Fibroblast of lung (primary cell): ENCODE measurements around the gene SETBP1. TPM values are rescaled to one million over a fixed set of nuclear protein-coding genes. Genes with fewer than 3 reads are reported as not detected.

Source experiments
- DNase-seq, 2 donors: peaks; one replicate each; pipeline versions ENCODE4 v3.0.0 to v3.0.0-alpha.2; 2010; ENCODE audit warnings: low read depth in 2 of 2
- H2AFZ ChIP-seq: 2 replicates; pipeline ENCODE4 v1.5.1; 2012; ENCODE audit warnings: low read length, control low read depth, inconsistent platforms
- H3K27ac ChIP-seq: 2 replicates; pipeline ENCODE4 v1.5.1; 2011; ENCODE audit warnings: low read length, control low read depth; ENCODE audit not compliant: insufficient read depth
- H3K27me3 ChIP-seq: 2 replicates; pipeline ENCODE4 v1.5.1; 2011; ENCODE audit warnings: mild to moderate bottlenecking, low read length; ENCODE audit not compliant: control insufficient read depth, insufficient read depth
- H3K36me3 ChIP-seq: 2 replicates; pipeline ENCODE4 v1.5.1; 2011; ENCODE audit warnings: low read length; ENCODE audit not compliant: control insufficient read depth, insufficient read depth
- H3K4me1 ChIP-seq: 2 replicates; pipeline ENCODE4 v1.5.1; 2011; ENCODE audit warnings: low read length; ENCODE audit not compliant: control insufficient read depth, insufficient read depth; ENCODE audit errors: extremely low read depth
- H3K4me2 ChIP-seq: 2 replicates; pipeline ENCODE4 v1.5.1; 2011; ENCODE audit warnings: low read length, control low read depth; ENCODE audit not compliant: insufficient read depth; ENCODE audit errors: extremely low read depth
- H3K4me3 ChIP-seq, 4 experiments: fragments of 200-600 bp in 1 of 4; sonication (generic) in 1 of 4; replicated peaks in 1 of 4; 2 replicates each; pipeline ENCODE4 v1.5.1; 2011 to 2016; ENCODE audit warnings: low read length in 4 of 4, low read depth in 3 of 4, mild to moderate bottlenecking in 3 of 4, control low read depth in 2 of 4, inconsistent platforms in 1 of 4, mixed read lengths in 1 of 4; ENCODE audit not compliant: insufficient read depth in 1 of 4; ENCODE audit errors: control extremely low read depth in 1 of 4
- H3K79me2 ChIP-seq: 2 replicates; pipeline ENCODE4 v1.5.1; 2012; ENCODE audit warnings: mild to moderate bottlenecking, low read length, inconsistent platforms; ENCODE audit not compliant: control insufficient read depth, insufficient read depth
- H3K9ac ChIP-seq: 2 replicates; pipeline ENCODE4 v1.5.1; 2011; ENCODE audit warnings: mild to moderate bottlenecking, low read length, control low read depth; ENCODE audit not compliant: insufficient read depth
- H3K9me3 ChIP-seq: 2 replicates; pipeline ENCODE4 v1.5.1; 2012; ENCODE audit warnings: low read depth, low read length; ENCODE audit not compliant: control insufficient read depth, insufficient read depth
- H4K20me1 ChIP-seq: 2 replicates; pipeline ENCODE4 v1.5.1; 2011; ENCODE audit warnings: low read length; ENCODE audit not compliant: control insufficient read depth, insufficient read depth; ENCODE audit errors: extremely low read depth
- EZH2 ChIP-seq: IDR thresholded peaks from 2 replicates; pipeline ENCODE4 v1.5.1; 2012; ENCODE audit warnings: low read length, control low read depth, mild to moderate bottlenecking; ENCODE audit errors: missing control alignments
- polyA plus RNA-seq, 2 donors: library from polyadenylated mRNA; depleted of rRNA in 1 of 2; stranded (reverse) in 1 of 2; unstranded in 1 of 2; fragments of >200 nt; gene quantifications; 2 replicates each; pipeline ENCODE4 v1.2.1, GENCODE V29; 2011 to 2012; ENCODE audit warnings: missing spikeins in 1 of 2
- total RNA-seq: library from RNA; depleted of rRNA; stranded (reverse); fragments of >200 nt; gene quantifications from 2 replicates; pipeline ENCODE4 v1.2.1, GENCODE V29; 2014
- TF ChIP-seq, protein P1 (sequence below), 2 donors: IDR thresholded peaks in 1 of 2; conservative IDR thresholded peaks in 1 of 2; 1 replicate in 1 of 2; 2 replicates in 1 of 2; pipeline ENCODE4 v1.5.1; 2011 to 2012; ENCODE audit warnings: low read length in 2 of 2, control low read depth in 1 of 2, inconsistent platforms in 1 of 2, low read depth in 1 of 2, mild to moderate bottlenecking in 1 of 2

The SETBP1 gene
- total and polyA plus RNA-seq, 2 donors (not counting 1 experiment from before 2014, with no cell fraction given): 4.5 to 5.4 TPM

DNA sequence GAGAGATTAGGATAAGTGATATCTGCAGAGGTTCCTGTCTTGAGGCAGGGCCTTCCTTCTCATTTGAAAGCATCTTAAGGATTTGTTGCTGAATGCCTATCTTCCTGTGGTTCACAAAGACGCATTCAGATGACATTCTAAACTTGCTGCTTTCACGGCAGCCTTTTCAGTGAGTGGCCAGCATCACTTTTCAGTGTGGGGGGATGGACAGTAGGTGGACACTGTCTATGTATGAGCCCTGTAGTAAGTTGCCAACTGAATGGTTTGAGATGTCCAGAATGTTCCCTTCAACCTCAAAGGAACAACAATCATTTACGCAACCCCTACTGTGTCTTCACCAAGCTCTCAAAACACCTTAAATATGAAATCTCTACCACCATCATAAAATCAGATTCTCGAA, 46.6 kb downstream of the SETBP1 start:
- TF ChIP-seq EZH2: no peak
- TF ChIP-seq, protein P1, sequence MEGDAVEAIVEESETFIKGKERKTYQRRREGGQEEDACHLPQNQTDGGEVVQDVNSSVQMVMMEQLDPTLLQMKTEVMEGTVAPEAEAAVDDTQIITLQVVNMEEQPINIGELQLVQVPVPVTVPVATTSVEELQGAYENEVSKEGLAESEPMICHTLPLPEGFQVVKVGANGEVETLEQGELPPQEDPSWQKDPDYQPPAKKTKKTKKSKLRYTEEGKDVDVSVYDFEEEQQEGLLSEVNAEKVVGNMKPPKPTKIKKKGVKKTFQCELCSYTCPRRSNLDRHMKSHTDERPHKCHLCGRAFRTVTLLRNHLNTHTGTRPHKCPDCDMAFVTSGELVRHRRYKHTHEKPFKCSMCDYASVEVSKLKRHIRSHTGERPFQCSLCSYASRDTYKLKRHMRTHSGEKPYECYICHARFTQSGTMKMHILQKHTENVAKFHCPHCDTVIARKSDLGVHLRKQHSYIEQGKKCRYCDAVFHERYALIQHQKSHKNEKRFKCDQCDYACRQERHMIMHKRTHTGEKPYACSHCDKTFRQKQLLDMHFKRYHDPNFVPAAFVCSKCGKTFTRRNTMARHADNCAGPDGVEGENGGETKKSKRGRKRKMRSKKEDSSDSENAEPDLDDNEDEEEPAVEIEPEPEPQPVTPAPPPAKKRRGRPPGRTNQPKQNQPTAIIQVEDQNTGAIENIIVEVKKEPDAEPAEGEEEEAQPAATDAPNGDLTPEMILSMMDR (conservative IDR thresholded peaks at IDR 0.05 in 1 of 2, IDR thresholded peaks at IDR 0.05 in 1 of 2; ENCODE audit: low read depth in 1 of 2, low read length in 2 of 2): no peak
- H2AFZ ChIP-seq: no peak overlapping the region
- H3K36me3 ChIP-seq: no peaks in the 10 kb centered on the region
- no peak overlapping the region for H3K9ac ChIP-seq
- H4K20me1 ChIP-seq: no peaks in the 10 kb centered on the region
- peaks cover 20% of the 10 kb centered on the region for H3K4me1 ChIP-seq
- H3K79me2 ChIP-seq: no peaks in the 10 kb centered on the region
- no peak overlapping the region for H3K27ac ChIP-seq
- H3K4me2 ChIP-seq: no peak overlapping the region
- no peak for DNase-seq
- no peaks in the 10 kb centered on the region for H3K9me3 ChIP-seq
- no peaks in the 10 kb centered on the region for H3K27me3 ChIP-seq
- no peak overlapping the region for H3K4me3 ChIP-seq

DNA sequence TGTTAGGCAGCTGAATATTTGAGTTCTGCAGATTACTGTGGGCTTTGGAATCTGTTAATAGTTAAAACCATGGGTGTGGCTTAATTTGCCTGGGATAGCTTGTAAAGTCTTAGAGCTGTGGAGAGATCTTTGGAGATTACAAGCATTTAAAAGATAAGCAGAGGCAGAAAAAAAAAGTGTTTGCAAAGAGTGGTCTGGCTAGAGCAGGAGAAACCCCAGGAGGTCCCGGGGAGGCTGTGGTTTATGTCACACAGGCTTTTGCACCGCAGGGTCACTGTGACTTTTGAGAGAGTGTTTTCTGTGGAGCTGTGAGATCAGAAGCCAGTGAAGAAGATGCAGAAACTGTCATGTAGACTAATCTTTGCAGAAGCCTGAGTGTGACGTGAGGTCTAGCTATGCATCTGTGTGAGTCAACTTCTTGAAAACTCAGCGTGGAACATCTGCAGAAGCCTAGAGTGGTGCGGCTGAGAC, 49.0 kb downstream of the SETBP1 start:
- H4K20me1 ChIP-seq: no peaks in the 10 kb centered on the region
- H3K9ac ChIP-seq: no peak overlapping the region
- H3K79me2 ChIP-seq: no peaks in the 10 kb centered on the region
- H3K27me3 ChIP-seq: no peaks in the 10 kb centered on the region
- peak; percentile 64 to 84 for DNase-seq
- TF ChIP-seq, protein P1 (conservative IDR thresholded peaks at IDR 0.05 in 1 of 2, IDR thresholded peaks at IDR 0.05 in 1 of 2; ENCODE audit: low read depth in 1 of 2, low read length in 2 of 2): no peak
- H3K4me3 ChIP-seq: no peak overlapping the region
- H3K27ac ChIP-seq: no peak overlapping the region
- H3K4me1 ChIP-seq: peaks cover 29% of the 10 kb centered on the region
- H3K36me3 ChIP-seq: no peaks in the 10 kb centered on the region
- no peak overlapping the region for H2AFZ ChIP-seq
- no peaks in the 10 kb centered on the region for H3K9me3 ChIP-seq
- no peak overlapping the region for H3K4me2 ChIP-seq

GRCh38 chr18:44730803-44731529, 50.3 kb downstream of the SETBP1 start:
- H3K9me3 ChIP-seq: no peaks in the 10 kb centered on the region
- peaks cover 22% of the 10 kb centered on the region for H3K4me1 ChIP-seq
- H3K36me3 ChIP-seq: no peaks in the 10 kb centered on the region
- H3K9ac ChIP-seq: no peak overlapping the region
- H3K4me2 ChIP-seq: no peak overlapping the region
- DNase-seq: no peak
- H4K20me1 ChIP-seq: no peaks in the 10 kb centered on the region
- TF ChIP-seq EZH2: no peak
- TF ChIP-seq, protein P1 (conservative IDR thresholded peaks at IDR 0.05 in 1 of 2, IDR thresholded peaks at IDR 0.05 in 1 of 2; ENCODE audit: low read depth in 1 of 2, low read length in 2 of 2): no peak
- H3K27ac ChIP-seq: no peak overlapping the region
- H2AFZ ChIP-seq: no peak overlapping the region
- no peaks in the 10 kb centered on the region for H3K27me3 ChIP-seq
- no peaks in the 10 kb centered on the region for H3K79me2 ChIP-seq
- H3K4me3 ChIP-seq: no peak overlapping the region
